ENCODE measurements around the gene SZRD1.

Gene SZRD1

GRCh38 chr1:16387201-16388188, 20.5 kb downstream of the SZRD1 start:
- Histone ChIP-seq H3K4me2 (ENCODE audit: low read depth, low read length, poor library complexity, severe bottlenecking) (no peak overlapping the region), H3K4me1 (ENCODE audit: insufficient read depth, low read length, poor library complexity, severe bottlenecking) (peaks cover 5% of the 10 kb centered on the region), H3K9me3 (ENCODE audit: insufficient read depth, low read depth, low read length) (no peaks in the 10 kb centered on the region), H3K9ac (ENCODE audit: low read depth, low read length, poor library complexity, severe bottlenecking) (no peak overlapping the region), H3F3A (ENCODE audit: low read depth) (no peaks in the 10 kb centered on the region), H3K4me3 (ENCODE audit: low read length, poor library complexity, severe bottlenecking) (no peak overlapping the region), H3K27me3 (ENCODE audit: insufficient read depth, low read length, poor library complexity, severe bottlenecking) (no peaks in the 10 kb centered on the region), H3K79me2 (ENCODE audit: insufficient read depth, low read length) (peaks cover 95% of the 10 kb centered on the region), H3K9me2 (replicated peaks; ENCODE audit: low read depth, low read length) (no peaks in the 10 kb centered on the region), H2AFZ (ENCODE audit: low read length) (no peak overlapping the region), H4K20me1 (ENCODE audit: insufficient read depth, low read length, poor library complexity, severe bottlenecking) (peaks cover 74% of the 10 kb centered on the region), H3K36me3 (ENCODE audit: insufficient read depth, low read length) (no peaks in the 10 kb centered on the region; the same call in 1 of the 2 replicates)
- TF ChIP-seq EZH2phosphoT487 (IDR thresholded peaks at IDR 0.05; ENCODE audit: borderline replicate concordance) (no peak), CTCF (conservative IDR thresholded peaks at IDR 0.05; ENCODE audit: low read length) (no peak)

DNA sequence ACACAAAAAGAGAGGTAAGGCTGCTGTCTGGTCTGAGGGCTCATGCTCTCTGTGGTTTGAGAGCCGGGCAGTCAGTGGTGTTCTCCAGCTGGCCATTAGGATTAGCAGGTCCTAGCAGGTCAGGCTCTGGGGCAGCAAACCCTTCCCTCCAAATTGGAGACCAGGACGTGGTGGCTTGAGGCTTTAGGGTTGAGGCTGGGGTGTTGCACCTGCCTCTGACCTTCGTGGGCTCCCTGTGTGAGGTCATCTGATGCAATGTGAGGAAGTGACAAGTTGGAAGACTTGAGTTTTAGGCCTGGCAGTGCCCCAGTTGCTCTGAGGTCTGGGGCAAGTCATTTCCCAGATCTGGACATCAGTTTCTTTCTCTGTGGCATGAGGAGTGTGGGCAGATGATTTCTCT, 24.4 kb downstream of the SZRD1 start:
- Histone ChIP-seq H3K79me2 (ENCODE audit: insufficient read depth, low read length) (peaks cover 77% of the 10 kb centered on the region), H3K9me2 (replicated peaks; ENCODE audit: low read depth, low read length) (no peaks in the 10 kb centered on the region), H4K20me1 (ENCODE audit: insufficient read depth, low read length, poor library complexity, severe bottlenecking) (peaks cover 48% of the 10 kb centered on the region), H3K4me1 (ENCODE audit: insufficient read depth, low read length, poor library complexity, severe bottlenecking) (peaks cover 5% of the 10 kb centered on the region), H3F3A (ENCODE audit: low read depth) (no peaks in the 10 kb centered on the region), H2AFZ (ENCODE audit: low read length) (no peak overlapping the region), H3K9ac (ENCODE audit: low read depth, low read length, poor library complexity, severe bottlenecking) (no peak overlapping the region), H3K9me3 (ENCODE audit: insufficient read depth, low read depth, low read length) (no peaks in the 10 kb centered on the region), H3K4me2 (ENCODE audit: low read depth, low read length, poor library complexity, severe bottlenecking) (no peak overlapping the region), H3K36me3 (ENCODE audit: insufficient read depth, low read length) (peaks cover 36% of the 10 kb centered on the region; the same call in 1 of the 2 replicates), H3K4me3 (ENCODE audit: low read length, poor library complexity, severe bottlenecking) (no peak overlapping the region), H3K27me3 (ENCODE audit: insufficient read depth, low read length, poor library complexity, severe bottlenecking) (no peaks in the 10 kb centered on the region)
- TF ChIP-seq EZH2phosphoT487 (IDR thresholded peaks at IDR 0.05; ENCODE audit: borderline replicate concordance) (no peak), CTCF (conservative IDR thresholded peaks at IDR 0.05; ENCODE audit: low read length) (no peak)

DNA sequence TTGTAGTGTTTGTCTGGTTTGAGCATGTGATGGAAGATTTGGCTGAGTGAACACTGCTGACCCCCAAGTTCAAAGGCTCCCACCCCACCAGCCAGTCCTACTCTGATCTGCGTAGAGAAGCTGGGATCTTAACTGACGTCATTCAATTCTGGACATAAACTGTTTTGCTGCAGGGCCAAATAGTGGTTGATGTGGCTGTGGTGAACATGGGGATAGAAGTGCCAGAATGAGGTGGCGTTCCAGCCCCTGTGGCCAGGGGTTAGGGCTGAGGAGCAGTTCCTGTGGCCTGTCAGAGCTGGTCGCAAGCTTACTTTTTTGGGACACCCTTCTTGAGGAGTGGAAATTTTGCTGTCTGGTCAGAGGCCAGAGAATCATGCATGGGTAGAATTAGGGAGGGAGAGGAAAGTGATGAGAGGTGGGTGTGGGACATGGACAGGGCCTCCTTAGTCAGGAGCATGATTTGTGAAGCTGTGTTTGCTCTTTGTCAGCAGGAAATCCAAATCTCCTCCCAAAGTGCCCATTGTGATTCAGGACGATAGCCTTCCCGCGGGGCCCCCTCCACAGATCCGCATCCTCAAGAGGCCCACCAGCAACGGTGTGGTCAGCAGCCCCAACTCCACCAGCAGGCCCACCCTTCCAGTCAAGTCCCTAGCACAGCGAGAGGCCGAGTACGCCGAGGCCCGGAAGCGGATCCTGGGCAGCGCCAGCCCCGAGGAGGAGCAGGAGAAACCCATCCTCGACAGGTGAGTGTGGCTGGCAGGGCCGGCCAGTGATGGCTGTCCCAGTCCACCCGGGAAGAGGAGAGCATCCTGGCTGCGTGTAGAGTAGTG, 25.9 kb downstream of the SZRD1 start:
- Histone ChIP-seq H3K79me2 (ENCODE audit: insufficient read depth, low read length) (peaks cover 62% of the 10 kb centered on the region), H4K20me1 (ENCODE audit: insufficient read depth, low read length, poor library complexity, severe bottlenecking) (peaks cover 36% of the 10 kb centered on the region), H2AFZ (ENCODE audit: low read length) (no peak overlapping the region), H3K4me3 (ENCODE audit: low read length, poor library complexity, severe bottlenecking) (no peak overlapping the region), H3K36me3 (ENCODE audit: insufficient read depth, low read length) (peaks cover 48% of the 10 kb centered on the region; the same call in 1 of the 2 replicates), H3K9me2 (replicated peaks; ENCODE audit: low read depth, low read length) (no peaks in the 10 kb centered on the region), H3K4me1 (ENCODE audit: insufficient read depth, low read length, poor library complexity, severe bottlenecking) (peaks cover 5% of the 10 kb centered on the region), H3K9ac (ENCODE audit: low read depth, low read length, poor library complexity, severe bottlenecking) (no peak overlapping the region), H3K9me3 (ENCODE audit: insufficient read depth, low read depth, low read length) (no peaks in the 10 kb centered on the region), H3K4me2 (ENCODE audit: low read depth, low read length, poor library complexity, severe bottlenecking) (no peak overlapping the region), H3F3A (ENCODE audit: low read depth) (no peaks in the 10 kb centered on the region), H3K27me3 (ENCODE audit: insufficient read depth, low read length, poor library complexity, severe bottlenecking) (no peaks in the 10 kb centered on the region)
- TF ChIP-seq CTCF (conservative IDR thresholded peaks at IDR 0.05; ENCODE audit: low read length), result no peak
- no peak for TF ChIP-seq EZH2phosphoT487 (IDR thresholded peaks at IDR 0.05; ENCODE audit: borderline replicate concordance)
